T-cell (primary cell): ENCODE data around the gene RTN4IP1. TPM values are rescaled to one million over a fixed set of nuclear protein-coding genes. Genes with fewer than 3 reads are reported as not detected.
"Not testable (repeated sequence)": the region's sequence is repeated elsewhere in the genome, so short reads cannot be mapped to it uniquely, and the experiment has no call there.

Source experiments
- ATAC-seq, 4 experiments: fragments of 200-7000 bp in 3 of 4; fragments of 150-1000 bp in 1 of 4; cut with Tn5 transposase; replicated peaks in 1 of 4; 1 replicate in 3 of 4; 2 replicates in 1 of 4; pipeline ENCODE4 v1.10.0; 2021; ENCODE audit warnings: moderate library complexity in 3 of 4, mild to moderate bottlenecking in 2 of 4, moderate number of reproducible peaks in 1 of 4
- CTCF ChIA-PET, 2 donors: fragments of 300-600 bp; sonication (Branson Sonifier 250); formaldehyde crosslinking; loops; one replicate each; lab custom pipeline; 2022; ENCODE audit warnings: antibody characterized with exemption in 2 of 2; lab: Charles Lee
- POLR2A ChIA-PET, 2 donors: fragments of 300-600 bp; sonication (Branson Sonifier 250); formaldehyde crosslinking; loops; one replicate each; lab custom pipeline; 2022; ENCODE audit warnings: antibody characterized with exemption in 2 of 2; lab: Charles Lee
- DNase-seq, 35 experiments: peaks; one replicate each; pipeline versions ENCODE4 v3.0.0 to v3.0.0-alpha.2; 2013 to 2023
- H3K27ac ChIP-seq: one replicate; pipeline ENCODE4 v1.5.1; 2013; ENCODE audit warnings: low read length
- H3K27me3 ChIP-seq, 2 experiments: replicated peaks in 1 of 2; 1 replicate in 1 of 2; 2 replicates in 1 of 2; pipeline versions ENCODE4 v1.6.1 to v1.7.0; 2013; ENCODE audit warnings: low read length in 1 of 2, mixed read lengths in 1 of 2; ENCODE audit not compliant: control insufficient read depth in 2 of 2, insufficient read depth in 2 of 2; ENCODE audit errors: extremely low read depth in 1 of 2
- H3K36me3 ChIP-seq, 2 donors: 1 replicate in 1 of 2; 2 replicates in 1 of 2; pipeline versions ENCODE4 v1.6.1 to v1.7.0; 2013; ENCODE audit warnings: low read length in 1 of 2; ENCODE audit not compliant: control insufficient read depth in 2 of 2, insufficient read depth in 1 of 2; ENCODE audit errors: extremely low read depth in 1 of 2
- H3K4me1 ChIP-seq, 2 experiments: 1 replicate in 1 of 2; 2 replicates in 1 of 2; pipeline versions ENCODE4 v1.6.1 to v1.7.0; 2013; ENCODE audit warnings: low read length in 2 of 2, mixed read lengths in 1 of 2; ENCODE audit not compliant: insufficient read depth in 2 of 2, control insufficient read depth in 1 of 2; ENCODE audit errors: extremely low read depth in 1 of 2
- H3K4me3 ChIP-seq, 2 donors: 1 replicate in 1 of 2; 2 replicates in 1 of 2; pipeline versions ENCODE4 v1.5.1 to v1.7.0; 2013; ENCODE audit warnings: mild to moderate bottlenecking in 2 of 2, low read length in 1 of 2, moderate library complexity in 1 of 2; ENCODE audit not compliant: control insufficient read depth in 1 of 2; ENCODE audit errors: extremely low read depth in 1 of 2
- H3K9me3 ChIP-seq: 2 replicates; pipeline ENCODE4 v1.7.0; 2013
- H3K27ac Mint-ChIP-seq, 2 donors: one replicate each; pipeline ENCODE4 v1.8.0; 2020 to 2021; ENCODE audit warnings: mild to moderate bottlenecking in 2 of 2, mixed read lengths in 2 of 2
- H3K27me3 Mint-ChIP-seq, 2 donors: one replicate each; pipeline ENCODE4 v1.8.0; 2021 to 2022; ENCODE audit warnings: mixed read lengths in 2 of 2
- H3K36me3 Mint-ChIP-seq: one replicate; pipeline ENCODE4 v1.8.0; 2021; ENCODE audit warnings: mixed read lengths
- H3K4me1 Mint-ChIP-seq, 3 donors: one replicate each; pipeline ENCODE4 v1.8.0; 2020 to 2022; ENCODE audit warnings: mixed read lengths in 3 of 3, mild to moderate bottlenecking in 1 of 3
- H3K4me3 Mint-ChIP-seq, 3 donors: one replicate each; pipeline ENCODE4 v1.8.0; 2020 to 2022; ENCODE audit warnings: mild to moderate bottlenecking in 3 of 3, mixed read lengths in 3 of 3, moderate library complexity in 3 of 3
- H3K9me3 Mint-ChIP-seq, 3 donors: one replicate each; pipeline ENCODE4 v1.8.0; 2020 to 2022; ENCODE audit warnings: mixed read lengths in 3 of 3
- WGBS: methylation state at CpG from one replicate; pipeline ENCODE4 v1.1.5; 2013; ENCODE audit warnings: missing lambda C conversion rate; ENCODE audit not compliant: insufficient coverage; 5-methylcytosine and 5-hydroxymethylcytosine counted together
- total RNA-seq, 35 experiments: library from RNA in 6 of 35; stranded (reverse) in 6 of 35; fragments of 120-200 nt in 1 of 35; gene quantifications; one replicate each; pipeline versions ENCODE4 v1.2.1 to v1.2.4 and lab custom pipeline; 2013 to 2026

Gene RTN4IP1
- total RNA-seq, 5 donors from 2014 or later (not counting 1 experiment from before 2014, with no cell fraction given) = 5.2 to 7.6 (median 7.0) TPM

- Mint-ChIP-seq H3K9me3 (no peaks in the 10 kb centered on the region), H3K4me3 (peak overlapping the region; percentile 89 to 98 (median 94)), H3K4me1 (peaks cover 50 to 54% (median 52%) of the 10 kb centered on the region in 3 donors), H3K36me3 (peaks cover 12% of the 10 kb centered on the region), H3K27ac (no peak overlapping the region), H3K27me3 (no peaks in the 10 kb centered on the region)
- H3K4me1 ChIP-seq = peaks cover 9 to 13% of the 10 kb centered on the region in 2 experiments
- H3K27ac ChIP-seq = no peak overlapping the region
- H3K27me3 ChIP-seq = no peaks in the 10 kb centered on the region
- peak in 1 of 35 experiments; percentile 5 for DNase-seq
- CTCF ChIA-PET = interaction anchor here in 1 of 2 donors (0.5 to 1.0 kb wide), 3 partner anchors 17 to 399 kb away, joined by 3 to 7 read pairs (median 4); no protein-coding TSS in a partner anchor
- H3K36me3 ChIP-seq = peaks cover 0 to 4% of the 10 kb centered on the region in 2 donors
- POLR2A ChIA-PET = interaction anchor here (0.5 to 1.0 kb wide), 5 partner anchors 9 to 182 kb away, joined by 3 to 4 read pairs (median 3); no protein-coding TSS in a partner anchor
- WGBS = 57% methylated on average over 1 of the region's 5 CpGs
- no peak for ATAC-seq
- H3K4me3 ChIP-seq = peak overlapping the region; percentile 65 to 75
- no peaks in the 10 kb centered on the region for H3K9me3 ChIP-seq
Measured at GRCh38 chr6:106630366-106630765, 1.1 kb upstream of the RTN4IP1 start.

GRCh38 chr6:106629859-106630163 is 513 bp upstream of the RTN4IP1 start:
- Histone ChIP-seq H3K27me3 (no peaks in the 10 kb centered on the region), H3K9me3 (no peaks in the 10 kb centered on the region), H3K36me3 (no peaks in the 10 kb centered on the region), H3K4me3 (peak overlapping the region; percentile 65 to 75), H3K4me1 (peaks cover 9 to 13% of the 10 kb centered on the region in 2 experiments), H3K27ac (peak overlapping the region; percentile 82)
- Mint-ChIP-seq H3K9me3 (no peaks in the 10 kb centered on the region), H3K36me3 (peaks cover 11% of the 10 kb centered on the region), H3K4me1 (peaks cover 45 to 50% (median 46%) of the 10 kb centered on the region in 3 donors), H3K4me3 (peak overlapping the region; percentile 89 to 98 (median 94)), H3K27me3 (no peaks in the 10 kb centered on the region), H3K27ac (peak overlapping the region; percentile 92 to 99)
- DNase-seq (no peak), ATAC-seq (no peak)
- 0% methylated on average over 9 of the region's 14 CpGs for WGBS
- ChIA-PET POLR2A (interaction anchor here in 1 of 2 donors (0.8 to 1.0 kb wide), 2 partner anchors 8 to 181 kb away, joined by 3 read pairs; no protein-coding TSS in a partner anchor), CTCF (interaction anchor here in 1 of 2 donors (0.5 kb wide), 2 partner anchors 124 to 399 kb away, joined by 4 to 7 read pairs; no protein-coding TSS in a partner anchor)

GRCh38 chr6:106628658-106629102 is 618 bp downstream of the RTN4IP1 start:
- 0% methylated on average over 2 of the region's 7 CpGs for WGBS
- H3K4me3 Mint-ChIP-seq = peak overlapping the region; percentile 89 to 98 (median 94)
- Histone ChIP-seq H3K27me3 (no peaks in the 10 kb centered on the region), H3K4me1 (peaks cover 9 to 13% of the 10 kb centered on the region in 2 experiments), H3K4me3 (peak overlapping the region; percentile 65 to 75), H3K9me3 (no peaks in the 10 kb centered on the region), H3K27ac (peak overlapping the region; percentile 82), H3K36me3 (no peaks in the 10 kb centered on the region)
- DNase-seq (peak in 1 of 35 experiments; percentile 6), ATAC-seq (no peak)
- H3K9me3 Mint-ChIP-seq = no peaks in the 10 kb centered on the region
- H3K27ac Mint-ChIP-seq = peak overlapping the region; percentile 92 to 99
- no peaks in the 10 kb centered on the region for H3K27me3 Mint-ChIP-seq
- CTCF ChIA-PET = interaction anchor here (0.8 to 1.6 kb wide), 5 partner anchors 11 to 1912 kb away, joined by 3 to 6 read pairs (median 3); no protein-coding TSS in a partner anchor
- H3K36me3 Mint-ChIP-seq = peaks cover 4% of the 10 kb centered on the region
- peaks cover 33 to 42% (median 40%) of the 10 kb centered on the region in 3 donors for H3K4me1 Mint-ChIP-seq
- POLR2A ChIA-PET = interaction anchor here in 1 of 2 donors (0.6 kb wide), 1 partner anchor 405 kb away, joined by 3 read pairs; no protein-coding TSS in a partner anchor

DNA sequence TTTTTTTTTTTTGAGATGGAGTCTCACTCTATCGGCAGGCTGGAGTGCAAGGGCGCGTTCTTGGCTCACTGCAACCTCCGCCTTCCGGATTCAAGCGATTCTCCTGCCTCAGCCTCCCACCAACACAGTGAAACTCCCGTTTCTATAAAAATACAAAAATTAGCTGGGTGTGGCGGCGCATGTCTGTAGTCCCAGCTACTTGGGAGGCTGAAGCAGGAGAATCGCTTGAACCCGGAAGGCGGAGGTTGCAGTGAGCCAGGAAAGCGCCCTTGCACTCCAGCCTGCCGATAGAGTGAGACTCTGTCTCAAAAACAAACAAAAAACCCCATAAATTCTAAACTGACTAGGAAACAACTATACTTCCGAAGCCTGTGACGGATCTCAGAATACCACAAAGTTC is 1.5 kb downstream of the RTN4IP1 start:
- not testable (repeated sequence) for H3K9me3 ChIP-seq, DNase-seq, H3K27me3 Mint-ChIP-seq, H3K27ac ChIP-seq, H3K27ac Mint-ChIP-seq, ATAC-seq, H3K36me3 ChIP-seq, H3K36me3 Mint-ChIP-seq, H3K9me3 Mint-ChIP-seq, H3K4me3 ChIP-seq, H3K27me3 ChIP-seq
- POLR2A ChIA-PET = interaction anchor here in 1 of 2 donors (0.6 kb wide), 1 partner anchor 66 kb away, joined by 3 read pairs; no protein-coding TSS in a partner anchor
- CTCF ChIA-PET = interaction anchor here (0.7 to 1.6 kb wide), 4 partner anchors 10 to 124 kb away, joined by 3 to 6 read pairs (median 3); no protein-coding TSS in a partner anchor
- peaks cover 29 to 39% (median 38%) of the 10 kb centered on the region in 3 donors for H3K4me1 Mint-ChIP-seq
- 95% methylated on average over 13 of the region's 16 CpGs for WGBS
- H3K4me3 Mint-ChIP-seq = peak overlapping the region; percentile 47 to 98 (median 89)
- H3K4me1 ChIP-seq = peaks cover 9 to 13% of the 10 kb centered on the region in 2 experiments

- Mint-ChIP-seq H3K9me3 (no peaks in the 10 kb centered on the region), H3K27me3 (no peaks in the 10 kb centered on the region), H3K27ac (no peak overlapping the region), H3K4me3 (no peak overlapping the region), H3K4me1 (peaks cover 21 to 33% (median 31%) of the 10 kb centered on the region in 3 donors), H3K36me3 (peaks cover 17% of the 10 kb centered on the region)
- H3K4me1 ChIP-seq = peaks cover 9 to 13% of the 10 kb centered on the region in 2 experiments
- POLR2A ChIA-PET = interaction anchor here (0.7 kb wide), 2 partner anchors 81 to 258 kb away, joined by 3 read pairs; no protein-coding TSS in a partner anchor
- DNase-seq (no peak), ATAC-seq (no peak)
- no peaks in the 10 kb centered on the region for H3K9me3 ChIP-seq
- H3K27me3 ChIP-seq = no peaks in the 10 kb centered on the region
- no peaks in the 10 kb centered on the region for H3K36me3 ChIP-seq
- no CpG with 5 or more reads among the region's 2 CpGs for WGBS
- no peak overlapping the region for H3K27ac ChIP-seq
- H3K4me3 ChIP-seq = no peak overlapping the region
- CTCF ChIA-PET = interaction anchor here in 1 of 2 donors (1.3 kb wide), 1 partner anchor 9 kb away, joined by 3 read pairs; no protein-coding TSS in a partner anchor
Measured at GRCh38 chr6:106626485-106626884, 2.8 kb downstream of the RTN4IP1 start.

DNA sequence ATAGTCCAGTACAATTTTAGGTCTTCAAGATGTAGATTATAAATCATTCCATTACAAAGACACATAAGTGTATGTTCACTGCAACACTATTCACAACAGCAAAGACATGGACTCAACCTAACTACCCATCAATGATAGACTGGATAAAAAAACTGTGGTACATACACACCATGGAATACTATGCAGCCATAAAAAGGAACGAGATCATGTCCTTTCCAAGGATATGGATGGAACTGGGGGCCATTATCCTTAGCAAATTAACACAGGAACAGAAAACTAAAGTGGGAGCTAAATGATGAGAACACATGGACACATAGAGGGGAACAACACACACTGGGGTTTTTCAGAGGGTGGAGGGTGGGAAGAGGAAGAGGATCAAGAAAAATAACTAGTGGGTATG is 6.3 kb downstream of the RTN4IP1 start:
- H3K4me1 ChIP-seq = peaks cover 0 to under 1% of the 10 kb centered on the region in 2 experiments
- H3K36me3 ChIP-seq = peaks cover 0 to 4% of the 10 kb centered on the region in 2 donors
- ATAC-seq (no peak), DNase-seq (no peak)
- ChIA-PET POLR2A (no interaction called here), CTCF (no interaction called here)
- no peak overlapping the region for H3K4me3 ChIP-seq
- WGBS = no CpG with 5 or more reads among the region's 1 CpG
- H3K27me3 ChIP-seq = no peaks in the 10 kb centered on the region
- H3K27ac ChIP-seq = no peak overlapping the region
- Mint-ChIP-seq H3K27me3 (no peaks in the 10 kb centered on the region), H3K27ac (no peak overlapping the region), H3K9me3 (no peaks in the 10 kb centered on the region), H3K36me3 (peaks cover 34% of the 10 kb centered on the region), H3K4me1 (peaks cover 0 to 8% (median 4%) of the 10 kb centered on the region in 3 donors), H3K4me3 (no peak overlapping the region)
- H3K9me3 ChIP-seq = no peaks in the 10 kb centered on the region
